Activated CD4-positive, alpha-beta T cell treated with anti-CD3 and anti-CD28 coated beads, Interleukin-2, amount 50 U/mL, for 48 hours (primary cell): Measurements from ENCODE around the gene TMEM213.

Source experiments
- DNase-seq, 2 experiments: peaks; one replicate each; pipeline ENCODE4 v3.0.0-alpha.2; 2020

TMEM213 gene

DNA sequence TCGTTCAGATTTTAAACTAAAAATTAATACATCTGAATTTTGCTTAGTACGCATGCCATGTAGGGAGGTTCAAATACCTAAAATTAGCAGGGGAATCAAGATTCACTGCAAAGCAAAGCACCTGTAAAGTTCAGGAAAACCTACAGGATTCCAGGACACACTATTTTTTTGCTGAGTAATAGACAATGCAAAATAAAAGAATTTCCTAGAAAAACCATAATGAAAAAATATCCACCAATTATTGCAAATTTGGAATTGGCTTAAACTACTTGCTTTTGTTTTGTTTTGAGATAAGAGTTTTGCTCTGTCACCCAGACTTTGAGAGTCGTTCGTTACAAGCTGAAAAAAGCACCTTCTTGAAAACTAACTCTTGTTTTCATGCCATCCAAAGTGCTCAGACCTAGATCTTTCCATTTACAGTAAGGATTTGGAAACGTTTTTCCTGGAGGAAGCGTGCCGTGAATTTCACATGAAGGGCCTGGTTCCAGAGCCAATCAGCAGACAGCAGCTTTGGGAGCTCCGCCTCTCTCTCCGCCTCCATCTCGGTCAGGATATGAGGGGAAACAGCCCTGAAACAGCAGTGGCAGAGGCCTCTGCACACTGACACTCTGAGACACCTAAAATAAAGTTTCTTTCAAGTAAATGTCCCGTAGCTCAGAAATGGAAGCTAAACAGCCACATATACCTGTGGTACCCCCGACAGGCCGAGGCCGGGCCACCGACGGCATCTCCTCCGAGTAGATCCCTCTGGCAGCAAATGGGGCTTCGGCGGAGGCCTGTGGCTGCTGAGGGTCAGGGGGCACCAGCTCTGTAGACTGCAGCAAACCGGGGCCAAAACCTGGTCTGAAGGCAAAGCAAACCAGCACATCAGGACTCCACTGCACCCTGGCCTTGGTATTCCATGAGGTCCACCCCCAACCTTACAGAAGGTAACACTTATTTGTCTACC lies 46.1 kb downstream of the TMEM213 start:
- DNase-seq = no peak

GRCh38 chr7:138845711-138846110 lies 47.9 kb downstream of the TMEM213 start:
- no peak for DNase-seq

- no peak for DNase-seq
Measured at GRCh38 chr7:138848056-138848980, 50.5 kb downstream of the TMEM213 start.

- DNase-seq = no peak
Measured at GRCh38 chr7:138849701-138850100, 51.9 kb downstream of the TMEM213 start.

- no peak for DNase-seq
Measured at GRCh38 chr7:138852469-138852868, 54.7 kb downstream of the TMEM213 start.

DNA sequence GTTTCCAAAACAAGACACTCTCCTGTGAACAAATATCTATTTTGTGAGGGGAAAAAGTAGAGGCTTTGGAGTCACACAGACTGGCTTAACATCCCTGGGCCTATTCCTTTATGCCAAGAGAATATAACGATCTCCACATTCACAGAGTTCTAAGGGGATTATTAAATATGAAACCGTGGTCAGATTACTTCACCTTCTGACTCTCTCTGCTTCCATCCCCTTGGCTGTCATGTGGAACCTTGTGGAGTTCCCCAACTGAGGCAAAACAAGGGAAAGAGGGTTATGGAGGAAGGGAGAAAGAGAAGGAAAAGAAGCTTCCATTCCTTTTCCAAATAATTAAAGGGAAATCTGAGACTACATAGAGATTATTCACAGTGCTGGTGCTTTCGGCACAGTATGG lies 55.7 kb downstream of the TMEM213 start:
- DNase-seq = no peak

GRCh38 chr7:138854115-138854645 lies 56.4 kb downstream of the TMEM213 start:
- DNase-seq = no peak

DNA sequence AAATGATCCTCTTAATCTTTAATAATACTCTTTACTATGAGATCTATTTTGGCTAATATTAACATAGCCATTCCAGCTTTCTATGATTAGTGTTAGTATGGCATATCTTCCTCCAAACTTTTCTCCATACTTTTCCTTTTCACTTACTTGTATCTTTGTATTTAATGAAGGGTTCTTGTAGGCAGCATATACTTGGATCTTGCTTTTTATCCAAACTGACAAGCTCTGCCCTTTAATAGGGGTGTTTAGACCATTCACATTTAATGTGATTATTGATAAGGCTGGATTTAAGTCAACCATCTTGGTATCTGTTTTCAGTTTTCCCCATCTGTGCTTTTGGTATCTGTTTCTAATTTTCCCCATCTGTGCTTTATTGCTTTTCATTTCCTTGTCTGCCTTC lies 59.9 kb downstream of the TMEM213 start:
- no peak for DNase-seq

DNA sequence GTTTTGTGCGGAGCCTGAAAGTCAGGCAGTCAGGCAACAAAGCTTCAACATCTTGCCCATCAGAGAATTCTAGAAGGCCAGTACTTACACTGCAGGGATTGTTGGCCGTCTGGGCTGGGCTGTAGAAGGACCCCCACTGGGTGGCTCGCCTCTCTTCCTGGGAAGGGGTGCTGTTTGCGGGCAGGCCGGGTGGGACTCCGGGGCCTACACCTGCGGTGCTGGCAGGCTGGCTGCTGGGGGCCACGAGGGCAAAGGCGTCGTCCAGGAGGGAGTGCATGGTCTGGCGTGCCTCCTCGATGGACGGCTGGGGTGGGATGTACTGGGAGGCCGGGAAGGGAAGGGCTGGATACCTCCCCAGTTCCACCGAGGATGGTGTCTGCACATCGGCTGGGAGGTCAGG lies 63.3 kb downstream of the TMEM213 start:
- DNase-seq = no peak

GRCh38 chr7:138863931-138864330 lies 66.1 kb downstream of the TMEM213 start:
- DNase-seq = no peak

DNA sequence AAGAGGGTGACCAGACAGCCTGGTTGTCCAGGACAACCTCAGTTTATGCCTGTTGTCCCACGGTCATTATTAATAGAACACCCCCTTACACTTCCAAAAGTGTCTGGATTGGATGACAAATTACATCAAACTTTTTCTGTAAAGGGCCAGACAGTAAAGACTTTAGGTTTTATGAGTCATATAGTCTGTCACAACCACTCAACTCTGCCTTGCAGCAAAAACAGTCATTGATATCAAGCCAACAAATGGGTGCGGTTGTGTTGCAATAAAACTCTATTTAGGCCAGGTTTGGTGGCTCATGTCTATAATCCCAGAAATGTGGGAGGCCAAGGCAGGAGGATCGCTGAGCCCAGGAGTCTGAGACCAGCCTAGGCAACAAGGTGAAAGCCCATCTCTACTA lies 66.9 kb downstream of the TMEM213 start:
- DNase-seq = no peak

GRCh38 chr7:138865843-138866242 lies 68.0 kb downstream of the TMEM213 start:
- peak; percentile 29 to 46 for DNase-seq

DNA sequence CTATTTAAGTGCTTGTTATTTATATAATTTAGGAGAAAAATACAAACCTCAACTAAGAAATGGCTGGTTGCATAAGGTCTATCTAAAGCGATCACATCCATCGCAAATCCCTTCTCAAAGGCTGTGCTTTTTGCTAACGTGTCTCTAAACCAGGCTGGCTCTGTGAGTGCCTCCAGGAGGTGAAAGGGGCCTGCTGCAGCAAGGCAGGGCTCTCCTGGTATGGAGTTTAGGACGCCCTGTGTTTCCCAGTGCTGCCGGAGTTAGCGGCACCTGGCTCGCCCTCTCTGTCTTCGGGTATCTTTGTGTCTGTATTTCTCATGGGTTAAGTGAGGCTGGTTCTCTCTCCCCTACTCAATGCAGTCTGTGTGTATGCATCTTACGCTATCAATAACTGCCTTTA lies 68.6 kb downstream of the TMEM213 start:
- no peak for DNase-seq

- no peak for DNase-seq
Measured at GRCh38 chr7:138867744-138868143, 70.0 kb downstream of the TMEM213 start.

- no peak for DNase-seq
Measured at GRCh38 chr7:138868711-138869110, 70.9 kb downstream of the TMEM213 start.

DNA sequence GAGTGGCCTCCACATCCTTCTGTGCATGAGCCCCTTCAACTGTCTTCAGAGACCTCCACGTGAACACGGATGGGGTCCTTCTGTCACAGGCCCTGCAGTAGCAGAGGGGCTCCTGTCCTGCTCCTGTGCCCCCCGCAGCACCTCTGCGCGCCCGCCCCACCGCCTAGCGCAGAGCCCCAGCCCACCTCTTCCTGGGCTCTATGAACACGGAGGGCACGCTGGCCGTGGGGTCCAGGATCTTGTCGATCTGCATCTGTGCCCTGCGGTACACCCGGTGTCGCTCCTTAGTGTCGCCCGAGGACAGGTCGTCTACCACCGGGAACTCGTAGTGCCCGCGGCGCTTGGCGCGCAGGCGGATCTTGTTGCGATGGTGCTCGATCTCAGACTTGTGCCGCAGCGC lies 71.6 kb downstream of the TMEM213 start:
- no peak for DNase-seq

DNA sequence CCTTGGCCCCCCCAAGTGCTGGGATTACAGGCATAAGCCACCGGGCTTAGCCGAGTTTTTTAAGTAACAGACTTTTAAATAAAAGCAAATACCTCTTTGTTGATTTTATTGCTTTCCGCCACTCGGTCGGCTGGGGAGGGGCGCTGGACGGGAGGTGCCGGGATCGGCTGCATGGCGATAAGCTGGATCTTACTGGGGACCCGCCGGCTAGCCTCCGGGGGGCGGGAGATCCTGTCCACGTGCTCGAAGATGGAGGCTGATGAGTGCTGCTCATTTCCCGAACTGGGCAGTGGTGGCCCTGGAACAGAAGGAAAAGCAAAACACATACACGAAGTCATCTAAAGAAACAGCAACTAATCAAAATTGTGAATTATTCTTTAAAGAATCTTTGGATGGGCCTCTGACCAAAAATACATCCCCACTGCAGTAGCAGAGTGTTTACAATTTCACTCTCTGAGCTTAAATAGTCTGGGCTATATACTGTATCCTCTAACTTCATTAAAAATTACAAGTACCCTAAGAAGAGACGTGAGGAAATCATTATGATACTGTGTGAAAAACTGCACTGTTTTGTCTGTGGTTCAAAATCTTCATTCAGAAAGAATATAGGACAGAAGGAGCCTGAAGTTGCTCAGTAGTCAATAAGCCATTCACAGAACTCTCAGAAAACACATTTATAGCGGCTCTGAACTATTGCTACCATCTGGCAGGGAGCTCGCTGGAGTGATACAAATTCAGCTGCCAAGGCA lies 73.4 kb downstream of the TMEM213 start:
- DNase-seq = no peak

- DNase-seq = no peak
Measured at GRCh38 chr7:138871814-138872090, 74.0 kb downstream of the TMEM213 start.

DNA sequence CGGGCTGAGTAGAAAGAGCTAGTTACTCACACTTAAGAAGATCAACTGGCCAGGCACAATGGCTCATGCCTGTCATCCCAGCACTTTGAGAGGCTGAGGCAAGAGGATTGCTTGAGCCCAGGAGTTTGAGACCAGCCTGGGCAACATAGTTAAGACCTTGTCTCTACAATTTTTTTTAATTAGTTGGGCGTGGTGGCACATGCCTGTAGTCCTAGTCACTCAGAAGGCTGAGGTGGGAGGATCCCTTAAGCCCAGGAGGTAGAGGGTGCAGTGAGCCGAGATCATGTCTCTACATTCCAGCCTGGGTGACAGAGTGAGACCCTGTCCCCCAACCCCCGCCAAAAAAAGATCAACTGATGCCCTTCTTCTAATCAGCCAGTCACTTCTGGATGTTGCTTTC lies 74.8 kb downstream of the TMEM213 start:
- no peak for DNase-seq

DNA sequence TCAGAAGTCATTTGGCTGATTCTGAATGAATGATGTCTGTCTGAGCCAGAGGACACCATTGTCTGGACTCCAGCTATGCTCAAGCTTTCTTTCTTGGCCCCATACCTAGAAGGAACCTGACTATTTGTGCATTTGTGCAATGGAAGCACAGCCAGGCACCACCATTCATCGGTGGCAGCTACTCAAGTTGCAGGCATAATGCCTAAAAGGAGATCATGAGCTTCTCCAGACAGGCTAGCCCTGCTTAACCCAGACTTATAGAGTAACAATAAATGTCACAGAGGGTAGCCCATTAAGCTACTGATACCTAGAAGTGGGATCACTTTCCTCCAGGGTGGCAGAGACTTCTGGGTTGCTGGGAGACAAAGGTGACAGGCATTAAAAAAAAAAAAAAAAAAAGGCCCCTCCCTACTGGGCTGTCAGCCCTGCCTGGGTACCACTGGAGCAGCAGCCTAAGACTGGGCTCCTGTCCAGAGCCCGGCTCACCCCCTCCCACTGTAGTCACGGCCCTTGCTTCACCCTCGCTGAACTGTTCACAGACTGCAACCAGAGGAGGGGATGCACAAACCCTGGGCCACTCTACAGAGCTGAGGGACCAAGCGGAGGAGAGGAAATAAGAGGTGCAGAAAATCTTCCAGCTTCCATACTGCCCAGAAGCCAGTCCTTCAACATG lies 75.6 kb downstream of the TMEM213 start:
- no peak for DNase-seq

GRCh38 chr7:138875794-138876193 lies 78.0 kb downstream of the TMEM213 start:
- DNase-seq = peak; percentile 46 to 60

GRCh38 chr7:138876326-138876725 lies 78.5 kb downstream of the TMEM213 start:
- DNase-seq = no peak
